IMR-90 (cell line): Measurements from ENCODE around the gene SPPL2C. TPM values are rescaled to one million over a fixed set of nuclear protein-coding genes. Genes with fewer than 3 reads are reported as not detected.

ENCODE experiments used
- ATAC-seq: fragments of 200-7000 bp; cut with Tn5 transposase; 2 replicates; pipeline ENCODE4 v1.9.1; 2020; ENCODE audit warnings: low read depth, mild to moderate bottlenecking, moderate library complexity
- BruUV-seq: library from RNA; stranded (reverse); fragments of 400-500 nt; replicated peaks from 2 replicates; lab custom pipeline; 2021; lab: Mats Ljungman, UMichigan
- CTCF ChIA-PET: fragments of 300-600 bp; formaldehyde crosslinking; extraction: SDS; loops from one replicate; lab custom pipeline; 2021; ENCODE audit warnings: antibody characterized with exemption; lab: Yijun Ruan, JAX
- POLR2A ChIA-PET: fragments of 300-600 bp; sonication (Branson Sonifier 250); formaldehyde crosslinking; loops from one replicate; lab custom pipeline; 2022; ENCODE audit warnings: antibody characterized with exemption; ENCODE audit not compliant: unreplicated experiment; lab: Charles Lee
- DNase-seq: peaks from one replicate; pipeline ENCODE4 v3.0.0; 2013
- H2AFZ ChIP-seq: replicated peaks from 2 replicates; pipeline ENCODE3; 2013; ENCODE audit warnings: low read length, mild to moderate bottlenecking; ENCODE audit not compliant: poor library complexity
- H2AK5ac ChIP-seq: 2 replicates; pipeline ENCODE4 v1.6.1; 2013; ENCODE audit warnings: low read depth, low read length, inconsistent platforms
- H2AK9ac ChIP-seq: replicated peaks from 2 replicates; pipeline ENCODE3; 2013; ENCODE audit warnings: mild to moderate bottlenecking, low read depth, low read length, moderate library complexity; ENCODE audit not compliant: poor library complexity
- H2BK120ac ChIP-seq: 2 replicates; pipeline ENCODE4 v1.6.1; 2013; ENCODE audit warnings: low read depth, low read length, inconsistent platforms
- H2BK15ac ChIP-seq: 3 replicates; pipeline ENCODE4 v1.6.1; 2013; ENCODE audit warnings: low read depth, low read length, inconsistent platforms
- H2BK20ac ChIP-seq: 2 replicates; pipeline ENCODE4 v1.6.1; 2013; ENCODE audit warnings: low read depth, mild to moderate bottlenecking, inconsistent platforms, low read length, moderate library complexity
- H2BK5ac ChIP-seq: 2 replicates; pipeline ENCODE4 v1.6.1; 2013; ENCODE audit warnings: mild to moderate bottlenecking, low read depth, low read length, inconsistent platforms; ENCODE audit not compliant: poor library complexity, severe bottlenecking
- H3K14ac ChIP-seq: replicated peaks from 2 replicates; pipeline ENCODE4 v1.6.1; 2013; ENCODE audit warnings: low read depth, low read length, inconsistent platforms
- H3K18ac ChIP-seq: 2 replicates; pipeline ENCODE4 v1.6.1; 2013; ENCODE audit warnings: low read depth, low read length, control low read depth
- H3K23ac ChIP-seq: 2 replicates; pipeline ENCODE4 v1.6.1; 2013; ENCODE audit warnings: low read depth, low read length, inconsistent platforms
- H3K27ac ChIP-seq: 2 replicates; pipeline ENCODE4 v1.5.1; 2013; ENCODE audit warnings: mild to moderate bottlenecking, control low read depth, low read length; ENCODE audit not compliant: insufficient read depth
- H3K27me3 ChIP-seq: 2 replicates; pipeline ENCODE4 v1.6.1; 2013; ENCODE audit warnings: low read length; ENCODE audit not compliant: control insufficient read depth, insufficient read depth
- H3K36me3 ChIP-seq: 2 replicates; pipeline ENCODE4 v1.6.1; 2013; ENCODE audit warnings: low read length, mixed read lengths; ENCODE audit not compliant: control insufficient read depth, insufficient read depth
- H3K4ac ChIP-seq: 2 replicates; pipeline ENCODE4 v1.6.1; 2013; ENCODE audit warnings: low read depth, low read length, inconsistent platforms
- H3K4me1 ChIP-seq: 2 replicates; pipeline ENCODE4 v1.6.1; 2013; ENCODE audit warnings: low read length, mixed read lengths; ENCODE audit not compliant: control insufficient read depth, insufficient read depth
- H3K4me2 ChIP-seq: 2 replicates; pipeline ENCODE4 v1.6.1; 2013; ENCODE audit warnings: low read depth, mild to moderate bottlenecking, control low read depth, low read length, moderate library complexity
- H3K4me3 ChIP-seq: 2 replicates; pipeline ENCODE4 v1.5.1; 2013; ENCODE audit warnings: low read depth, mild to moderate bottlenecking, control low read depth, low read length, moderate library complexity; ENCODE audit not compliant: insufficient read depth
- H3K56ac ChIP-seq: 2 replicates; pipeline ENCODE4 v1.6.1; 2013; ENCODE audit warnings: low read length, inconsistent platforms; ENCODE audit not compliant: insufficient read depth; ENCODE audit errors: extremely low read depth
- H3K79me1 ChIP-seq, 2 experiments: 2 replicates each; pipeline ENCODE4 v1.6.1; 2013; ENCODE audit warnings: low read length in 2 of 2, inconsistent platforms in 1 of 2, low read depth in 1 of 2
- H3K9ac ChIP-seq: 2 replicates; pipeline ENCODE4 v1.6.1; 2013; ENCODE audit warnings: low read depth, low read length, control low read depth
- H3K9me1 ChIP-seq: 2 replicates; pipeline ENCODE4 v1.6.1; 2013; ENCODE audit warnings: low read length, inconsistent platforms; ENCODE audit not compliant: insufficient read depth
- H3K9me3 ChIP-seq: 2 replicates; pipeline ENCODE4 v1.6.1; 2013; ENCODE audit warnings: low read length; ENCODE audit not compliant: control insufficient read depth, insufficient read depth
- H4K20me1 ChIP-seq: 2 replicates; pipeline ENCODE4 v1.6.1; 2013; ENCODE audit warnings: low read length, inconsistent platforms; ENCODE audit not compliant: insufficient read depth
- H4K5ac ChIP-seq: 2 replicates; pipeline ENCODE4 v1.6.1; 2013; ENCODE audit warnings: mild to moderate bottlenecking, low read depth, low read length, control low read depth
- H4K8ac ChIP-seq, 2 experiments: 2 replicates each; pipeline ENCODE4 v1.6.1; 2013; ENCODE audit warnings: low read depth in 2 of 2, low read length in 2 of 2, control low read depth in 1 of 2, inconsistent platforms in 1 of 2
- H4K91ac ChIP-seq: 2 replicates; pipeline ENCODE4 v1.6.1; 2013; ENCODE audit warnings: low read depth, low read length, inconsistent platforms; ENCODE audit not compliant: insufficient read depth
- BHLHE40 ChIP-seq: fragments of 150-350 bp; IDR thresholded peaks from 2 replicates; pipeline ENCODE4 v1.6.1; 2016; ENCODE audit warnings: mild to moderate bottlenecking, low read depth, low read length
- CHD1 ChIP-seq: IDR thresholded peaks from 2 replicates; pipeline ENCODE4 v1.6.1; 2012; ENCODE audit warnings: low read depth, low read length, improper control_type of control experiment
- CTCF ChIP-seq: conservative IDR thresholded peaks from 2 replicates; pipeline ENCODE4 v1.5.1; 2012; ENCODE audit warnings: mild to moderate bottlenecking, low read depth, low read length, improper control_type of control experiment
- FOS ChIP-seq: fragments of 150-350 bp; IDR thresholded peaks from 2 replicates; pipeline ENCODE4 v1.6.1; 2016; ENCODE audit warnings: low read depth, low read length
- MAFK ChIP-seq: IDR thresholded peaks from 2 replicates; pipeline ENCODE4 v1.6.1; 2012; ENCODE audit warnings: low read depth, low read length, improper control_type of control experiment
- MAZ ChIP-seq: IDR thresholded peaks from 2 replicates; pipeline ENCODE4 v1.6.1; 2012; ENCODE audit warnings: low read depth, mild to moderate bottlenecking, low read length, improper control_type of control experiment, moderate library complexity, borderline replicate concordance
- MXI1 ChIP-seq: IDR thresholded peaks from 2 replicates; pipeline ENCODE4 v1.6.1; 2012; ENCODE audit warnings: low read depth, mild to moderate bottlenecking, low read length, moderate library complexity, borderline replicate concordance
- POLR2A ChIP-seq: IDR thresholded peaks from 2 replicates; pipeline ENCODE4 v1.6.1; 2012; ENCODE audit warnings: mild to moderate bottlenecking, low read depth, low read length
- RAD21 ChIP-seq: IDR thresholded peaks from 2 replicates; pipeline ENCODE4 v1.6.1; 2012; ENCODE audit warnings: low read length, improper control_type of control experiment
- RCOR1 ChIP-seq: IDR thresholded peaks from 2 replicates; pipeline ENCODE4 v1.6.1; 2012; ENCODE audit warnings: mild to moderate bottlenecking, low read length, improper control_type of control experiment; ENCODE audit not compliant: insufficient replicate concordance
- RFX5 ChIP-seq: IDR thresholded peaks from 2 replicates; pipeline ENCODE4 v1.8.0; 2012; ENCODE audit warnings: low read depth, mild to moderate bottlenecking, low read length, moderate library complexity
- SMC3 ChIP-seq: fragments of 150-350 bp; IDR thresholded peaks from 2 replicates; pipeline ENCODE4 v1.6.1; 2016; ENCODE audit warnings: low read depth, mild to moderate bottlenecking, antibody characterized with exemption, low read length, moderate library complexity
- WGBS, 2 experiments: methylation state at CpG; one replicate each; pipeline versions ENCODE4 v1.1.5 to v1.1.7; 2013; ENCODE audit warnings: missing lambda C conversion rate in 2 of 2; ENCODE audit not compliant: insufficient read length in 1 of 2; ENCODE audit errors: extremely low coverage in 2 of 2; 5-methylcytosine and 5-hydroxymethylcytosine counted together
- dilution Hi-C: fragments of 300-500 bp; cut with HindIII; formaldehyde crosslinking; loops from one replicate; pipeline ENCODE4 v1.14.3; 2018; ENCODE audit warnings: low sequenced_read_pairs; ENCODE audit not compliant: unreplicated experiment
- in situ Hi-C: fragments of 300-500 bp; cut with MboI; formaldehyde crosslinking; loops from 3 replicates; pipeline ENCODE4 v1.14.3; 2019; ENCODE audit warnings: low sequenced_read_pairs, inconsistent platforms, mixed read lengths
- intact Hi-C: fragments of 100-400 bp; cut with micrococcal nuclease; formaldehyde crosslinking; loops from 2 replicates; pipeline ENCODE4 v1.10.0; 2022
- polyA plus RNA-seq, 3 experiments: library from polyadenylated mRNA; depleted of rRNA; stranded (reverse); fragments of >200 nt; gene quantifications; 2 replicates each; pipeline ENCODE4 v1.2.3, GENCODE V29; 2012; ENCODE audit warnings: low replicate concordance in 1 of 3
- total RNA-seq: library from RNA; depleted of rRNA; stranded (reverse); fragments of >200 nt; gene quantifications from 2 replicates; pipeline ENCODE4 v1.2.3, GENCODE V29; 2012
- TF ChIP-seq, protein P1 (sequence below): fragments of 150-350 bp; IDR thresholded peaks from 2 replicates; pipeline ENCODE4 v1.6.1; 2016; ENCODE audit warnings: low read depth, mild to moderate bottlenecking, low read length, moderate library complexity, borderline replicate concordance
- TF ChIP-seq, protein P2 (sequence below): fragments of 150-350 bp; IDR thresholded peaks from 2 replicates; pipeline ENCODE4 v1.6.1; 2017; ENCODE audit warnings: mild to moderate bottlenecking, antibody characterized with exemption, low read length, low read depth

SPPL2C gene
- total and polyA plus RNA-seq, 2 of the 4 experiments (the other 2 are of a cell fraction): not detected

GRCh38 chr17:45833920-45834319 is 10.8 kb upstream of the SPPL2C start:
- Histone ChIP-seq H4K8ac (no peak overlapping the region), H2AK9ac (no peak overlapping the region), H4K20me1 (no peaks in the 10 kb centered on the region), H3K9ac (no peak overlapping the region), H2AFZ (no peak overlapping the region), H3K27ac (no peak overlapping the region), H4K5ac (no peak overlapping the region), H2BK20ac (no peak overlapping the region), H3K23ac (no peak overlapping the region), H3K9me3 (no peaks in the 10 kb centered on the region), H3K36me3 (no peaks in the 10 kb centered on the region), H3K27me3 (peaks cover 12% of the 10 kb centered on the region; the same call in 1 of the 2 replicates), H3K4me2 (no peak overlapping the region), H2BK120ac (no peak overlapping the region), H3K4me1 (no peaks in the 10 kb centered on the region), H2BK5ac (no peak overlapping the region), H3K56ac (no peak overlapping the region), H3K4ac (no peak overlapping the region), H3K9me1 (no peaks in the 10 kb centered on the region), H4K91ac (no peak overlapping the region), H3K18ac (no peak overlapping the region), H2AK5ac (no peak overlapping the region), H3K79me1 (no peaks in the 10 kb centered on the region), H3K4me3 (no peak overlapping the region), H3K14ac (no peak overlapping the region), H2BK15ac (no peak overlapping the region)
- ChIA-PET CTCF (no interaction called here), POLR2A (no interaction called here)
- no peak for DNase-seq
- dilution Hi-C loops (no loop called here), in situ Hi-C loops (loop anchor here (5.0 to 25.0 kb wide), 2 partner anchors 192 to 422 kb away; no protein-coding TSS in a partner anchor), intact Hi-C loops (loop anchor here (2.0 to 10.0 kb wide), 2 partner anchors 439 to 619 kb away; no protein-coding TSS in a partner anchor)
- no peak for ATAC-seq
- no CpG with 5 or more reads among the region's 6 CpGs for WGBS, 2 experiments
- no TSS peak for BruUV-seq
- TF ChIP-seq MXI1 (no peak), RAD21 (no peak), CHD1 (no peak), MAZ (no peak), SMC3 (no peak), BHLHE40 (no peak), FOS (no peak), POLR2A (no peak), RCOR1 (no peak), CTCF (no peak), MAFK (no peak), RFX5 (no peak)
- TF ChIP-seq, protein P1, sequence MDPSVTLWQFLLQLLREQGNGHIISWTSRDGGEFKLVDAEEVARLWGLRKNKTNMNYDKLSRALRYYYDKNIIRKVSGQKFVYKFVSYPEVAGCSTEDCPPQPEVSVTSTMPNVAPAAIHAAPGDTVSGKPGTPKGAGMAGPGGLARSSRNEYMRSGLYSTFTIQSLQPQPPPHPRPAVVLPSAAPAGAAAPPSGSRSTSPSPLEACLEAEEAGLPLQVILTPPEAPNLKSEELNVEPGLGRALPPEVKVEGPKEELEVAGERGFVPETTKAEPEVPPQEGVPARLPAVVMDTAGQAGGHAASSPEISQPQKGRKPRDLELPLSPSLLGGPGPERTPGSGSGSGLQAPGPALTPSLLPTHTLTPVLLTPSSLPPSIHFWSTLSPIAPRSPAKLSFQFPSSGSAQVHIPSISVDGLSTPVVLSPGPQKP: no peak
- TF ChIP-seq, protein P2, sequence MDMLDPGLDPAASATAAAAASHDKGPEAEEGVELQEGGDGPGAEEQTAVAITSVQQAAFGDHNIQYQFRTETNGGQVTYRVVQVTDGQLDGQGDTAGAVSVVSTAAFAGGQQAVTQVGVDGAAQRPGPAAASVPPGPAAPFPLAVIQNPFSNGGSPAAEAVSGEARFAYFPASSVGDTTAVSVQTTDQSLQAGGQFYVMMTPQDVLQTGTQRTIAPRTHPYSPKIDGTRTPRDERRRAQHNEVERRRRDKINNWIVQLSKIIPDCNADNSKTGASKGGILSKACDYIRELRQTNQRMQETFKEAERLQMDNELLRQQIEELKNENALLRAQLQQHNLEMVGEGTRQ: no peak
